C4-2B (cell line): ENCODE data around the gene SLC25A44.

Experiments used
- H3K27ac ChIP-seq: fragments of 450-650 bp; 2 replicates; pipeline ENCODE4 v1.5.1; 2017
- ZFX ChIP-seq: fragments of 450-650 bp; IDR thresholded peaks from 2 replicates; pipeline ENCODE4 v1.6.1; 2017
- TF ChIP-seq, protein P1 (sequence below): fragments of 450-650 bp; conservative IDR thresholded peaks from 2 replicates; pipeline ENCODE4 v1.5.1; 2017; ENCODE audit warnings: mild to moderate bottlenecking

Gene SLC25A44, protein sequence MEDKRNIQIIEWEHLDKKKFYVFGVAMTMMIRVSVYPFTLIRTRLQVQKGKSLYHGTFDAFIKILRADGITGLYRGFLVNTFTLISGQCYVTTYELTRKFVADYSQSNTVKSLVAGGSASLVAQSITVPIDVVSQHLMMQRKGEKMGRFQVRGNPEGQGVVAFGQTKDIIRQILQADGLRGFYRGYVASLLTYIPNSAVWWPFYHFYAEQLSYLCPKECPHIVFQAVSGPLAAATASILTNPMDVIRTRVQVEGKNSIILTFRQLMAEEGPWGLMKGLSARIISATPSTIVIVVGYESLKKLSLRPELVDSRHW

DNA sequence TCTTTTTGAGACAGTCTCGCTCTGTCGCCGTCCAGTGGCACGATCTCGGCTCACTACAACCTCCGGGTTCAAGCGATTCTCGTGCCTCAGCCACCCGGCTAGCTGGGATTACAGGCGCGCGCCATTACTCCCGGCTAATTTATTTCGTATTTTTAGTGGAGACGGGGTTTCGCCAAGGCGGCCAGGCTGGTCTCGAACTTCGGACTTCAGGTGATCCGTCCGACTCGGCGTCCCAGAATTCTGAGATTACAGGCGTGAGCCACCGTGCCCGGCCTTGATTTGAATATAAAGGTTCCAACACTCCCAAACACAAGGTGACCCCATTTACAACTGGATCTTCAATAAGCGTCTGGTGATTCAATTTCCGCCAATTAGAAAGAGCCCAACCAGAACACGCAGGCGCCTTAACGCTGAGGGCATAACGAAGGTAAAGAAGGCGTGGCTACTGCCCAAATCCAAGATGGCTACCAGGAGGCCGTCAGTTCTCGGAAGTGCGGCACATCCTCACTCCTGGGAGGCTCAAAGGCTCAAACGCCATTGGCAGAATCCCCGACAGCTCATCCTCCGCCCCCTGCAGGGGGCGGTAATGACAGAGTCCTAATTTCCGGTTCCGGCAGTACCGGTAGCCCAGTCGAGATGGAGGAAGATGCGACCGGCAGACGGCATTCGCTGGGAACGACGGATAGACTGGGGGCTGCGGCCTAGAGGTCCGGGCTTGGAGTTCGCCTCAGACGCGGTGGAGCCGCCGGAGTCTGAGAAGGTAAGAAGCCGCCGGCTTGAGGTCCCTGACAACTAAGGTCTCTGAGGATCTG lies at the start of gene SLC25A44:
TSS of gene SLC25A44 (plus strand) at position 617 of the 812 bp plus-strand sequence. CDS start 5,744 bp downstream, outside the sequence.
- TF ChIP-seq, protein P1, sequence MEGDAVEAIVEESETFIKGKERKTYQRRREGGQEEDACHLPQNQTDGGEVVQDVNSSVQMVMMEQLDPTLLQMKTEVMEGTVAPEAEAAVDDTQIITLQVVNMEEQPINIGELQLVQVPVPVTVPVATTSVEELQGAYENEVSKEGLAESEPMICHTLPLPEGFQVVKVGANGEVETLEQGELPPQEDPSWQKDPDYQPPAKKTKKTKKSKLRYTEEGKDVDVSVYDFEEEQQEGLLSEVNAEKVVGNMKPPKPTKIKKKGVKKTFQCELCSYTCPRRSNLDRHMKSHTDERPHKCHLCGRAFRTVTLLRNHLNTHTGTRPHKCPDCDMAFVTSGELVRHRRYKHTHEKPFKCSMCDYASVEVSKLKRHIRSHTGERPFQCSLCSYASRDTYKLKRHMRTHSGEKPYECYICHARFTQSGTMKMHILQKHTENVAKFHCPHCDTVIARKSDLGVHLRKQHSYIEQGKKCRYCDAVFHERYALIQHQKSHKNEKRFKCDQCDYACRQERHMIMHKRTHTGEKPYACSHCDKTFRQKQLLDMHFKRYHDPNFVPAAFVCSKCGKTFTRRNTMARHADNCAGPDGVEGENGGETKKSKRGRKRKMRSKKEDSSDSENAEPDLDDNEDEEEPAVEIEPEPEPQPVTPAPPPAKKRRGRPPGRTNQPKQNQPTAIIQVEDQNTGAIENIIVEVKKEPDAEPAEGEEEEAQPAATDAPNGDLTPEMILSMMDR = no peak; the same call in 1 of the 2 replicates
- no peak for TF ChIP-seq ZFX
- peak within 1 kb of the TSS; percentile 70 for H3K27ac ChIP-seq

DNA sequence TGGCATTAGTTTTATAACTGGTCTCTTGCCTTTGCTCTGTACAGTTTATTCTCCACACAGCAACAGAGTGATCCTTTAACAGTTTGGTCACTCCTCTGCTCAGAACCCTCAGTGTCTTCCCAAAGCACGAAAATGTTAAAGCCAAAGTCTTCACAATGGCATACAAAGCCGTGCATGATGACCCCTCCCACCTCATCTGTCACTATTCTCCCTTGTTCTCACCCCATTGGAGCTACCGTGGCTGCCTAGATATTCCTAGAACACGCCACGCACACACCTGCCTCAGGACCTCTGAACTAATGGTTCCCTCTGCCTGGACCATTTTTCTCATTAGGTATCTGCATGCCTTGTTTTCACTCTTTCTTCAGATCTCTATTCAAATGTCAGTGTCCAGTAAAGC lies 49.2 kb upstream of the SLC25A44 start:
- TF ChIP-seq ZFX = no peak
- no peak overlapping the region for H3K27ac ChIP-seq

DNA sequence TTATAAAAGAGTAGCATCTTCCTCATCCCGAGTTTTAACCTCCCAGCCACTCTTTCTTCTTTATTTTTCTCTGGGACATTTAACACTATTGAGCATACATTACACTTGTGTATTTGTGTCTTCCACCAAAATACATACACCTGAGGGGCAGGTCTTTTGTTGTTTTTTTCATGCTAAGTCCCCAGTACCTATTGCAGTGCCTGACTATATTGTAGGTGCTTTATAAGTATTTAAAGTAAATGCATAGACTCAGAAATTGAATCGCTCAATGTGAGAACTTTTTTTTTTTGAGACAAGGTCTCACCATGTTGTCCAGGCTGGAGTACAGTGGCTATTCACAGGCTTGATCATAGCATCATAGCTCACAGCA lies 48.3 kb upstream of the SLC25A44 start:
- TF ChIP-seq ZFX = no peak
- TF ChIP-seq, protein P1 = no peak
- no peak overlapping the region for H3K27ac ChIP-seq

DNA sequence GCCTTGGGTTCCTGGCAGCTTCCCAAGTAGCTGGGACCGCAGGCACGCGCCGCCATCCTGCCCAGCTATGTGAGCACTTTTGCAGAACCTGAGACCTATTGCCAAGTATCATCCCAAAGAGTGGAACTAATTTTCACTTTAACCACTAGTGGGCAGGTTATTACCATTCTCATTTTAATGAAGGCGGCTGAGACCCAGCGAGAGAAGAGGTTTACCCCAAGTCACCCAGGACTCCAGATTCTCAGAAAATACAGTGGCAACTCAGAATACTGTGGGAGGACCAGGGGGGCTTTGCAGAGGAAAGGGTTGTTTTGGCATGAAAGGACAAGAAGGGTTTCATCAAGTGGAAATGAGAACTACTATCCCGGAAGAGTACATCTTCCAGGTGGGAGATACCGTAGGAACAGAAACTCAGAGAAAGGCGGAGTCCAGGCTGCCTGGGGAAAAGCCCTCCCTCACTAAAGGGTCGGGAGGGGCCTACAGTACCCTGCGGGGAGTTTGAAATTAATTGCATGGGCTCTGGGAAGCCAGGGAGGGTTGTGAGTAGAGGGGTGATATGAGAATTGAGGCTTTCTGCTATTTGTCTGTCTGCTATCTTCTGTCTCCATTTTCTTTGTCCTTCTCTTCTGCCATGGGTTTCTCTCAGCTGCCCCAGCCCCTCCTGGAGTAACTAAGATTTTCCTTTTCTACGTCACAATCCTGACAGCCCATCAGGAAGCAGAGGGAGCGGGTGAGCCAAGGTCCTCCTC lies 47.7 kb upstream of the SLC25A44 start:
- TF ChIP-seq, protein P1 = peak; percentile 89
- TF ChIP-seq ZFX = no peak
- no peak overlapping the region for H3K27ac ChIP-seq

DNA sequence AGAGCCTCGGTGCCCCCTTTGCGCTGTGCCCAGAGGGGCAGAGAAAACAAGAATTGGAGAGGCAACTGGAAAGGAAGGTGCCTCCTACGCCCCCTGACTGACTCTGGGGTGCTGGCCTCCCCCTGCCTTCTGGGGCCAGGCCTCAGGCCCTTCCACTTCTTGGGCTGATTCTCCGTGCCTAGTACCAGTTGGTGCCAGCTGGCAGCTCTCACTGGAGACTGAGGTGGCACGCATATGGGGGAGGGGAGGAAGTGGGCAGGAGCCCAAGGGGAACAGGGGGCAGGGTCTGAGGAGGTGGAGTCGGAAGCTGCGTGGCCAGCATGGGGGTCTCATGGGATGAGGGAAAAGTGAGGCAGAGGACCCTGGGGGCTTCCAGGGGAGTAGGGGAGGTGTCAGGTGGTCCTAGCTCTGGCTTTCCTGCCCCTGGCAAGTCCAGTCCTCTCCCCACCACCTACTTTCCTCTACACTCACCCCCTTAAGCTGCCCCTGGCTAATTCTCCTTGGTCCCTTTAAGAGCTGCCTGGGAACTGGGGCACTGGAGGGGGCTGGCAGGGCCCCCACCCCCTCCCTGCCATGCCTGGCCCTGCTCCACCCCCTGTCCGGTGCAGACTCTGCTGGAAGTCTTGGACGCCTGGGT lies 47.0 kb upstream of the SLC25A44 start:
- no peak for TF ChIP-seq ZFX
- TF ChIP-seq, protein P1 = no peak
- no peak overlapping the region for H3K27ac ChIP-seq

DNA sequence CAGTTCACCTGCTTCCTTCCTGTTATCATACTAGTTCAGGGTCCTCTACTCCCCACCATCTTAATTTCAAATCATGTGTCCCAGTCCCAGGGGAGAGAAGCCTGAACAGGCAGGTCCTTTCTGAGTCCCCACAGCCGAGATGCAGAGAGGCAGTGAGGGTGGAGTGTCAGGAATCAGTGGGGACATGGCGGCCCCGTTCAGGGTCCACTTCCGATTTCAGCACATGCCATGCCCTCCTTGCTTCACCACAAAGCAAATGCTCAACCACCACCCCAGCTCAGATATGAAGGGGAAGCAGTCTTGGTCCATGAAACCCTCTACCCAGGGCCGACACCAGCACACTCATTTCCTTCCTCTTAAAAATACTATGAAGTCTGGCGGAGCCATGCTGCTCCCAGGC lies 45.7 kb upstream of the SLC25A44 start:
- no peak overlapping the region for H3K27ac ChIP-seq
- no peak for TF ChIP-seq ZFX
- TF ChIP-seq, protein P1 = no peak
